Stimulated activated CD4-positive, alpha-beta T cell treated with anti-CD3 and anti-CD28 coated beads, Interleukin-2, amount 100 ng/mL, for 48 hours (primary cell): Measurements from ENCODE around the gene ODAPH.

Source experiments
- DNase-seq, 2 donors: peaks; one replicate each; pipeline ENCODE4 v3.0.0-alpha.2; 2020

ODAPH gene

GRCh38 chr4:75545526-75545925, 10.3 kb upstream of the ODAPH start:
- no peak for DNase-seq

- no peak for DNase-seq
Observed at GRCh38 chr4:75547647-75548387, 8.0 kb upstream of the ODAPH start.

GRCh38 chr4:75549019-75549418, 6.8 kb upstream of the ODAPH start:
- no peak for DNase-seq

GRCh38 chr4:75552452-75552851, 3.4 kb upstream of the ODAPH start:
- DNase-seq = no peak

DNA sequence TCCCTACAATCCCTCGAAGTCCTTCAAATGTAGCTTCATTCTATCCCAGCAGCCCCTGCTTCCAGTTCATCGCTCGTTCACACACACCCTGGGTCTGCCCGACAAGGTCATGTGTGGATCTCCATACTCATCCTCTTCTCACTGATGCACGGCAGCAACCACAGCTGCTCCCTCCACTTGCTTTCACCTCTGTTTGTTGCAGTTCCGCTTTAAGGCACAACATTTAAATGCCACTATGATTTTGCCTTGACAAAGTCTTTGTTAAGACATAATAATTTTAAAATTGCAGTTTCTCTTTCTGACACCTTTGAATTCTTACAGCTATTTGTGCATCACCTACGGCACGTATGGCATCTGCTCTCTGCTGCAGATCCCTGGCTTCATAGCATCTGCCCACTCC, 1.8 kb downstream of the ODAPH start:
- DNase-seq = no peak

- DNase-seq = no peak
Observed at GRCh38 chr4:75561789-75562188, 5.9 kb downstream of the ODAPH start.

DNA sequence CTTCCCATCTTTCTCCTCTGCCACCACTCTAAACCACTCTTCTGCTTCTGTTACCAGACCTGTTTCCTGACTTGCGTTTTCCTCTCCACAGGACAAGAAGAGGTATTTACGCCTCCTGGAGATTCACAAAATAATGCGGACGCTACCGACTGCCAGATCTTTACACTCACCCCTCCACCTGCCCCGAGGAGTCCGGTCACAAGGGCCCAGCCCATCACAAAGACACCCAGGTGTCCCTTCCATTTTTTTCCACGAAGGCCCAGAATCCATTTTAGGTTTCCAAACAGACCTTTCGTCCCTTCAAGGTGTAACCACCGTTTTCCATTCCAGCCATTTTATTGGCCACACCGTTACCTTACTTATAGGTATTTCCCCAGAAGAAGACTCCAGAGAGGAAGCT, 8.2 kb downstream of the ODAPH start:
- no peak for DNase-seq

DNA sequence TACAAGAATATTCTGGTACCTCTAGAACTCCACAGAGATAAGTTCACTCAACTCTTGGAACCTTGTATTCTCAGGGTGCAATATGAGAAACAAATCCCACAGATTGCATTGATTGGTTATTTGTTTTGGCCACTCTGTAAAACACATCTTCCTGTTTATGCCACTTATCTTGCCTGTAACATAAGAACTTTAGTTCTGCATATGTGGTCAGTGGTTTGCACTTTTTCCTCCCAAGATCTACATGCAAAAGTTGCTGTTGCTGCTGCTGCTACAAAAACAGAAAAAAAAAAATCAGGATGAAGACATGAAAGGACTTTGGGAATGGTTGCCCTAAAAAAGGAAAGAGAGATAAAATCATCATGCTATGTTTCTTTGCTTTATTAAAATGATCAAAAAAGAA, 9.6 kb downstream of the ODAPH start:
- no peak for DNase-seq

DNA sequence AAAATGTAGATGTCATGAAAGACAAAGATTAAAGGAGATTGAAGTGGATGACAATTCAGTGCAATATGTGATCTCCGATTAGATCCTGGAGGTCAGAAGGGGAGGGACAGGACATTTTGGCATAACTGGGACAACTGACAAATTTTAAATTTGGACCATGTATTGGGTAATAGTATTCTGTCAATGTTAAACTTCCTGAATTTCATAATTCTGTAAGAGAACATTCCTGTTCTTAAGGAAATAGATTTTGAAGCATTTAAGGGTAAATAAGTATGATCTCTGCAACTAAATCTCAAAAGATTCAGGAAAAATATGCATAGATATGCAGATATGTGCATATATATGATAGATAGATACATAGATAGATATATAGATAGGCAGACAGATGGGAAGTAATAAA, 11.0 kb downstream of the ODAPH start:
- no peak for DNase-seq

DNA sequence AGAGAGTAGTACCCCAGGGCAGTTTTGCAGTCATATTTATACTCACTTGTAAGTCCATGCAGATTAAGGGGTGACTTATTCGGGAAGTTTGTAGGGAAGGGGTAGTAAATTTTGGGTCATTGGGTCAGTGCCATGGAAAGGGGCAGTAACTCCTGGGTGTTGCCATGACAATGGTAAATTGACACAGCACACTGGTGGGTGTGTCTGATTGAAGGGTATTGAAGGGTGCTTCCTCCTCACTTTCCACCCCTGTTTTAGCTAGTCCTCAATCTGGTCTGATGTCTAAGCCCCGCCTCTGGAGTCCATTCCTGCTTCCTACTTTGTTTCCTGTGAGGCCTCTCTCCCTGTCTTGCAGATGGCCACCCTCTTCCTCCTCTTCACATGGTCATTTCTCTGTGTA, 11.9 kb downstream of the ODAPH start:
- DNase-seq = no peak

DNA sequence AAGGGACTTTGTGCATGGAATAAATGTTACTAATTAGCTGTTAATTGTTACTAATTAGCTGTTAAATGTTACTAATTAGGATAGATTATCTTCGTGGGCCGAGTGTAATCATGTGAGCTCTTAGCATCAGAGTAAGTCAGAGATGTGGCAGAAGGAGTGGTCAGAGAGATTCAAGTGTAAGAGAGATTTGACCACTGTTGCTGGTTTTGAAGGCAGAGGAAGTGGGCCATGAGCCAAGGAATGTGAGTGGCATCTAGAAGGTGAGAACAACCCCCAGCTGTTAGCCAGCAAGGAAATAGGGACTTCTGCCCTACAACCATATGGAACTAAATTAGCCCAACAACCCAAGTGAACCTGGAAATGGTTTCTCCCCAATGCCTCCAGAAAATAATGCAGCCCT, 28.2 kb downstream of the ODAPH start:
- DNase-seq = no peak

DNA sequence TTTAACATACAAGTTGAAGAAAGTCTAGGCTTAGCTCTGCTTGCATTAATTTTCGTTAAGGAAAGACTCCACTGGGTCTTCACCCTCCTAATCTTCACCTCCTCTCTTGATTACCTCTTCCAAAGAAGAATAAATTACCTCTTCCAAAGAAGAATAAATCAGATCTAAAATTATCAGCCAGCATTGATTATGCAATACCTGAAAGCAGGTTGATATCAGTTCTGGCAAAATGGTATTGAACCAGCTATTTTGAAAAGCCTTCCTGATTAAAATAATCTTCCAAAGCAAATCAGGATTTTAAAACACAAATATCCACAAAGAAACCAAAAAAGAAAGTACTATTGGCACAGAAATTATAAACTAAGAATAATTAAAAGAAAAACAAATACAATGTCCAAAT, 37.5 kb downstream of the ODAPH start:
- DNase-seq = no peak

DNA sequence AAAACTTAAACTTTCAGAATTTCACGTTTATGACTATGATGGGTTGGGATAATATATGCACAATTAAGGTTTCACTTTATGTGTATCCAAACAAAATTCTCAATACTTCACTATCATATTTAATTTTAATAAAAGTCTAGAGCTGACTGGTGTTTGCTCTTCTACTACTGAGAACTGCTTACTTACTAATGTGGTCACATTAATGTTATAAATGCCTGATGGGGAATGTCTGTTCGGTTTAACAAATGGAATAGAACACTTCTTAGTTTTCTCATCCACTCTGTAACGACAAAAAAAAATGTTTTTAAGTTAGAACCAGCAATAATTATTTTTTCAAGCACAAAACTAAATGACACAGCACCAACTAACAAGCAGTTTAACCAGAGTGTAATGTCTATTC, 40.2 kb downstream of the ODAPH start:
- no peak for DNase-seq

DNA sequence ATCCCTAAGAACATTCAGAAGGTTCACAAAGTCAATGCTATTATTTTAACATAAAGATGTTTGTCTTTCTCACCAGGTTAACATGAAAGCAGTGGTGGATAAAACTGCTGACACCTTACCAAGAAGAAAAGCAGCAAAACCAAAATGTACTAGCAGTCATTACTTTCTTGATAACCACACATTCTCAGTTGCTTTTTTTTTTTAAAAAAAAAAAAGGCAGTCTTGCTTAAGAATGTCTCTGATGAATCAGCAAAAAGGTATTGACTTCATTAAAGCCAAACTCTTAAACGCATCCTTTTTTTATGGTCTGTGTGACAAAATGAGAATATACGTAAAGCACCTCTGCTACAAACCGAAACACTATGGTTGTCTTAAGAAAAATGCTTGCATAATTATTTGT, 42.5 kb downstream of the ODAPH start:
- DNase-seq = no peak

GRCh38 chr4:75599647-75600046, 43.8 kb downstream of the ODAPH start:
- no peak for DNase-seq

GRCh38 chr4:75605928-75606327, 50.1 kb downstream of the ODAPH start:
- no peak for DNase-seq

DNA sequence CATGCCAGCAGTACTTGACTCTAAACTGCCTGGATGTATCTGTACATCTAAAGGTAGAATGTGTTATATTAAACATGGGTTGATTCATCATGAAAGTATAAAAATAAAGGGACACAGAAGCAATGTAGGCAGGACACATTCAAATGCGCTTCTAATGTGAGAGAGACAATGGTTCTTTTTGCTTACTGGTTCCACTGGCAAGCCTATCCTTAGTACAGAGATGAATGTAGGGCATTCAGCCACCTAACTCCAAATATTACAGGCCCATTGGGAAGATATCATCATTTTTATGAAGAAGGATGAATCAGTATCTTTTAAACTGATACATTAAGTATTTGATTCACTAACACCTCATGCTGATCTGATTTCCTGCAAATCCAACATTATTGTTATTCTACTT, 56.4 kb downstream of the ODAPH start:
- DNase-seq = no peak
